ENCODE data around the gene IGF2BP3.
"Not testable (repeated sequence)": the region's sequence is repeated elsewhere in the genome, so short reads cannot be mapped to it uniquely, and the experiment has no call there.

The IGF2BP3 gene

DNA sequence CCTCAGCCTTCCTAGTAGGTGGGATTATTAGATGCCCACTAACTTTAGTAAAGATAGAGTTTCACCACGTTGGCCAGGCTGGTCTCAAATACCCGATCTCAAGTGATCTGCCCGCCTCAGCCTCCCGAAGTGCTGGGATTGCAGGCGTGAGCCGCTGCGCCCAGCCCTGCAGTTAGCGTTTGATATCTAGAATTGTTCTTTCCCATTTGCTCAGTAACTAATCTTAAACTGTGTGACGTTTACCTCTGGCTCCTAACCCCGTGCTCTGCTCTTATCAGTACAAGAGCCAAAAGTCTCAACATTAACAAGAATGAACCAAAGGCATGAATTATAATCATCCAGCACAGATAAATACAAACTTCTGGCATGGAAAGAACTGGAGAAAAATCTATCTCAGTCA lies 47.4 kb downstream of the IGF2BP3 start:
- no peak for DNase-seq (ENCODE audit: low read depth in 2 of 2)

DNA sequence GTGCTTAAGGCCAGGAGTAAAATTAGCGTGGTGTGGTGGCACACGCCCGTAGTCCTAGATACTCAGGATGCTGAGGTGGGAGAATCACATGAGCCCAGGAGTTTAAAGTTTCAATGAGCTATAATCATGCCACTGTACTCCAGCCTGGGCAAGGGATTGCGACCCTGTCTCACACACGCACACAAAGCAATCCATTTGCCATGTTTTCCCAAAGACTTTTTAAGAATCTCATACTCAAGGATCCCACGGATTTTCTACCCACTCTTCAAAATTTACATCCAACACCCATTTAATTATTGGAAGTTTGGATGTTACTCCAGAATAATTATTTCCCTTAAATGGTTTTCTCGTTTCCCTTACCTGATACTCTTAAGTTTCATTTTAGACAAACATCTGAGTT lies 47.9 kb downstream of the IGF2BP3 start:
- DNase-seq (ENCODE audit: low read depth in 2 of 2): no peak

DNA sequence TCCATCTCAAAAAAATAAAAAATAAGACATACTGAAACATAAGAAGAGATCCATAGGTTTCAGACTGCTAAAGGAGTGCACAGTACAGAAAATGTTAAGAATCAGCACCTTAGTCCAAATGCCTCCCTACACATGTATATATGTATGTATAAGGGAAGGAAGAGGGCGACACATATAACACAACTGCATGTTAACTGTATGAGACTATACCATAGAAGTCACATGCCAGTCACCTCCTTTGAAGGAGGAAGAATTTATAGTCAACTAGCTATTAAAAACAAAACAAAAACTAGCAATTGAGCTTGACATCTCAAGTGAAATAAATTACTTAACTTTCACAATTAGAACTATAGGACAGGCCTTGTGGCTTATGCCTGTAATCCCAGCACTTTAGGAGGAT lies 50.4 kb downstream of the IGF2BP3 start:
- DNase-seq (ENCODE audit: low read depth in 2 of 2): no peak

DNA sequence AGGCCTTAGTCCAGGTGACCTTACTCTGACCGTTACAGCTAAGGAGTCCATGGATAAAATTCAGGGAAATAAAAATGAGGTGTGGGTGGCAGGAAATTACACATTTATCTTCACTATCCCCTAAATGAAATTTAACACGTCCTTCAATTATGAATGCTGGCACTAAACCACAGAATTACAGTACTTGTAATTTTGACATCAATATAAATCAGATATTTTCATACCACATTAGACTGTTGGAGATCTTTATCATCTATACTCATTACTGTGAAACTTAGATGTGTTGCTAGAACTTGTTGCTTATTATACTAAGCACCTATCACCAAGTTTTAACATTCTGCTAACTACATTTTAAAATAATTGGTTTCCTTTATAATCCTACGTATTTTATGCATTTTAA lies 51.1 kb downstream of the IGF2BP3 start:
- no peak for DNase-seq (ENCODE audit: low read depth in 2 of 2)

DNA sequence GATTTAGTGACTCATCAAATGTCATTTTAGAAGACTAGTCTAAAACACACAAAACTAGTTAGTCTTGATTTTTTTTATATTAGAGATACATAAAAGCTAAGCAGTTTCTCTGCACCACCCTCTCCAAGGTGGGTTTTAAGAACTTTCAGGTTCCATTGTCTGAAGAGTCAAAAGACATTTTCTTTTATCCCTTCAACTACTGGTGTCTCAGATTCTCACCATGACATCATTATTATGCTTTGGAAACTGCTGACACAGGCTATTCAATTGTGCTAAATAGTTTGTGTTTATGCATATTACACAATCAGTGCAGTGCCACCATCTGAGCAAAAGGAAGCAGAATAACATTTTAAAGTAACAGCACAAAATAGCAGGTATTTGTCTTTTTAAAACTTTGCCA lies 52.2 kb downstream of the IGF2BP3 start:
- DNase-seq (ENCODE audit: low read depth in 2 of 2): no peak

DNA sequence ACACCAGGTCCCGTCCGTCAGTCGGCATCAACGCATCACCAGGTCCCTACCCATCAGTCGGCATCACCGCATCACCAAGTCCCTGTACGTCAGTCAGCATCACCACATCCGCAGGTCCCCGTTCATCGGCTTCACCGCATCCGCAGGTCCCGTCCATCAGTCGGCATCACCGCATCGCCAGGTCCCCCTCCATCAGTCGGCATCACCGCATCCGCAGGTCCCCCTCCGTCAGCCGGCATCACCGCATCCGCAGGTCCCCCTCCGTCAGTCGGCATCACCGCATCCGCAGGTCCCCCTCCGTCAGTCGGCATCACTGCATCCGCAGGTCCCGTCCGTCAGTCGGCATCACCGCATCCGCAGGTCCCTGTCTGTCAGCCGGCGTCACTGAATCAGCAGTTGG lies 55.1 kb downstream of the IGF2BP3 start:
- no peak for DNase-seq (ENCODE audit: low read depth in 2 of 2)

DNA sequence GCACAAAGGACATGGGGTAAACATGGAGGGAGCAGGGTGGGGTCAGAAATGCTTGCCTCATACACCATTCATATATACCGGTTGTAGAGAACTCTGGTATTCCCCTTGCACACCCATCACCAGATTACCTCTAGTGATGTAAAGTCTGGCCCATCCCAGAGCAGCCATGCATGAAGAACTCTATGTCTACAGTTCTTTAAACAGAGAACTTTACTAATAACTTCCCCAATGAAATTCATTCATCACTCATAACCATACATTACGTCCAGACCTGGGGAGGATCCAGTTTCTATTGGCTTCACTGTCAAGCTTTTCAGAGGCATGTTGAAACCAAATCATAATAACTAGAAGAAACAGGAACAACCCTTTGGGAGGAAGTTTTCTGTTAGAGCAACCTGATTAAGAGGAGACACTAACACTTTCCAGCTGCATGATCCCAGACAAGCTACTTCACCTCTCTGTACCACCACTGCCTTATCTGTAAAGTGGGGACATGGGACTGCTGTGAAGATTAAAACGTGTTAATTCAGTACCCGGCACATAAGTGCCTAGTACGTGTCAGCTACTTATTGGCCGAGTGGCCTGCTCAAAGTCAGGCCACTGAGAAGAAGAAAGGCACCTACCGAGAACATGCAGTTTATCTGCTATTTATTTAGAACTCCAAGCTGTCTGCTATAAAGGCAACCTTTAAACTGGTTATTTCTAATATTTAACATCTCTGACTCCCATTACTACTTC lies 59.7 kb downstream of the IGF2BP3 start:
- no peak for DNase-seq (ENCODE audit: low read depth in 2 of 2)

DNA sequence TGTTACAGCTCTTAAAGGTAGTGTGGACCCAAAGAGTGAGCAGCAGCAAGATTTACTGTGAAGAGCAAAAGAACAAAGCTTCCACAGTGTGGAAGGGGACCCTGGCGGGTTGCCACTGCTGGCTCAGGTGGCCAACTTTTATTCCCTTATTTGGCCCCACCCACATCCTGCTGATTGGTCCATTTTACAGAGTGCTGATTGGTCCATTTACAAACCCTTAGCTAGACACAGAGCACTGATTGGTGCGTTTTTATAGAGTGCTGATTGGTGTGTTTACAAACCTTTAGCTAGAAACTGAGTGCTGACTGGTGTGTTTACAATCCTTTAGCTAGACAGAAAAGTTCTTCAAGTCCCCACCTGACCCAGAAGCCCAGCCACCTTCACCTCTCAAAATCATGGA lies 63.7 kb downstream of the IGF2BP3 start:
- DNase-seq (ENCODE audit: low read depth in 2 of 2): not testable (repeated sequence)

DNA sequence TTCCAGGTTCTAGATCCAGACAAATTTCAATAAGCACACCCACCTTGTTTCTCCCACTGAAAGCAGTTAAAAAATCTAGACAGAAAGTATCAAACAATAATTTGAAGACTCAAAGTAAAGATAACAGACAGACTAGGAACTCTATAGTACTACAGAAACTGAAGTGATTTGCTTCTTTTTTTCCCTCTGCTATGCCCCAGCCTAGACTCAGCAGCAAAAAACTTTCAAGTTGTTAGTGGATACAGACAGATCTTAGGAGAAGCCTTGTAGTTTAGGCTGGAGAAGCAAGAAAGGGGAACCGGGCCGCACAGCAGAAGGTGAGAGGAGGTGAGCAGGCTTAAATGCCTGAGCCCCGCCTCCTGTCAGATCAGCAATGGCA lies 65.1 kb downstream of the IGF2BP3 start:
- DNase-seq (ENCODE audit: low read depth in 2 of 2): no peak

DNA sequence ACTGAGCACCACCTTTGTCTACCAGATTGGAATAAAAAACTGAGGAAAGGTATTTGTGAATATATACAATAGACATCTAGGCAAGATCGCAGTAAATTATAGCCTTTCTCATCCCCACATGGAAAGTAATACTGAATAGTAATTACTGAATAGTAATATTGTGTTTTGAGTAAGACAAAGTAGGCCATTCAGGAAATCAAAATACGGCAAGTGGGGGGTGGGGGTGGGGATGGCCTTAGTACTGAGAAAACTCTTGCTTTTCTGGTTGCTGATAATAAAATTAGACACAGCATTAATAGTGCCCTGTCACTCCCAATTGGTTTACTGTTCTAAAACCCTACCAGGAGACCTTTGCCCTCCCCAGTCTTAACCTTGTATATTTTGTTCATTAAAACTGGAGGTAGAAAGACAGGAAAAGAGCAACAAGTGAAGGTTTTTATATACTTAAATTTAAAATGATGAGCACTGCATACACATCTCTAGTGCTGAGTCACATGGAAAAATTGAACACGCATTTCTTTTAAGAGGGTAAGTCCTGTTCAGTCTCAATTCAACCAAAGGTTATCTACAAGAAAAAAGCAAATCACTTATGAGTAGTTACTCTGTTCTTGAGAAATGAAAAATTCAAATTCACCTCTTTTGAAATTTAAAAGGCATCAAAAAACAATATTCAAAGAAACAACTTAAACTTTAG lies 65.6 kb downstream of the IGF2BP3 start:
- no peak for DNase-seq (ENCODE audit: low read depth in 2 of 2)

DNA sequence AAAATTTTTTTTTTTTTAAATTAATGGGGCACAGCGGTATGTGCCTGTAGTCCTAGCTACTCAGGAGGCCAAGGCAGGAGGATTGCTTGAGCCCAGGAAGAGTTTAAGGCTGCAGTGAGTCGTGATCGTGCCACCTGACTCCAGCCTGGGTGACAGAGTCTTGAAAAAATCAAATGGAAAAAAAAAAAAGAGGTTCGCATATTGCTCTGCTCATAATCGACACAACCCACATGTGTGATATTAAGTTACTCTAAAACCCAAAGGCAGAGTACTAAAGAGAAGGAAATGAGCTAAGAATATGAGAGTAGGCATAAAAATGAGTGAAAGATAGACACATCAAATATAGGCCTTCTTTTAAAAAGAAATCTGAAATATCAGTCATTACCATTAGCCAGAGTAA lies 66.3 kb downstream of the IGF2BP3 start:
- DNase-seq (ENCODE audit: low read depth in 2 of 2): no peak

DNA sequence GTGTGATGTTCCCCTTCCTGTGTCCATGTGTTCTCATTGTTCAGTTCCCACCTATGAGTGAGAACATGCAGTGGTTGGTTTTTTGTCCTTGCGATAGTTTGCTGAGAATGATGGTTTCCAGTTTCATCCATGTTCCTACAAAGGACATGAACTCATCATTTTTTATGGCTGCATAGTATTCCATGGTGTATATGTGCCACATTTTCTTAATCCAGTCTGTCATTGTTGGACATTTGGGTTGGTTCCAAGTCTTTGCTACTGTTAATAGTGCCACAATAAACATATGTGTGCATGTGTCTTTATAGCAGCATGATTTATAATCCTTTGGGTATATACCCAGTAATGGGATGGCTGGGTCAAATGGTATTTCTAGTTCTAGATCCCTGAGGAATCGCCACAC lies 72.2 kb downstream of the IGF2BP3 start:
- not testable (repeated sequence) for DNase-seq (ENCODE audit: low read depth in 2 of 2)

DNA sequence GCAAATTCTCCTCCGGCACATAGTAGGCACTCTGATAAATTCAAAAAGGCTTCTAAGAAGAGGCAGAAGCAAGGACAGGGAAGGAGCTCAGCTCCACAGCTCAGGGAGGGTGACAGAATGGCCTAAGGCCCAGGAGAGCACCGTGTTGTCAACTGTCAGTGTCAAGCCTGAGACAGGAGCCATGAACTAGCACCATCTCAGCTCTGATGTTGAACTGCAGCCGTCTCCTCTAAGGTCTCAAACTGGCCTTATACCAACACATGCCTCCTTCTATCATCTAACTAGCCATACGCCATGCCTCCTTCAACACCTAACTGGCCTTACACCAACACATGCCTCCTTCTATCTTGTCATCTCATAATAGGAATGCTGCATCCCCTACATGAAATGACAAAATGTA lies 73.0 kb downstream of the IGF2BP3 start:
- no peak for DNase-seq (ENCODE audit: low read depth in 2 of 2)

DNA sequence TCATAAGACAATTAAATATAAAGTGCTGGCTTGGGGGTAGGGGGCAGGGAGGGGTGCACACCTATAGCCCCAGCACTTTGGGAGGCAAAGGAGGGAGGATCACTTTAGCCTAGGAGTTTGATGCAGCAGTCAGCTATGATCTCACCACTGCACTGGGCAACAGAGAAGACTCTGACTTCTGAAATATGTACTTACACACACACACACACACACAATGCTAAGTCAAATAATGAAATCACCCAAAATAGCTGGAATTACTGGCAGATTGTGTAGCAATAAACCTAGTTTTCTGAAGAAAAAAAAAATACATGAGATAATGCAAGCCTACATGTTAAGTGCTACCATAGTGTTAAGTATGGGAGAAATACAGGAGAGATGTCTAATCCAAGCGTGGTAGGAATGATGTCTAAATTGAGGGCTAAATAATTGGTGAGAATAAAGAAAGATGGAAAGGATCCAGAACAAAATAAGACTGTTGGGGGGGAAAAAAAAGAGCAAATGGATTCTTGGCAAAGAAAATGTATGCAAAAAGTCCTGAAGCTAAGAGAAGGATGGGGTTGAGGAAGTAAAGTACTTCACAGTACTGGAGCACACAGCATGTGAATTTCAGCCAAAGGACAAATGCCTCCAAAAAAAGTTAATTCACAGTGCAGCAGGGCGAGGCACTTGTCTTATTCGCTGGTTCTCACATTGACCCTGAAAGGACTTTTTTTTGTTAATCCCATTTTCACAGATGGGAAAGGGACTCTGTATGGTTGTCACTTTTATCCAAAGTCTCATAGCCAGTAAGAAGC lies 73.9 kb downstream of the IGF2BP3 start:
- no peak for DNase-seq (ENCODE audit: low read depth in 2 of 2)

DNA sequence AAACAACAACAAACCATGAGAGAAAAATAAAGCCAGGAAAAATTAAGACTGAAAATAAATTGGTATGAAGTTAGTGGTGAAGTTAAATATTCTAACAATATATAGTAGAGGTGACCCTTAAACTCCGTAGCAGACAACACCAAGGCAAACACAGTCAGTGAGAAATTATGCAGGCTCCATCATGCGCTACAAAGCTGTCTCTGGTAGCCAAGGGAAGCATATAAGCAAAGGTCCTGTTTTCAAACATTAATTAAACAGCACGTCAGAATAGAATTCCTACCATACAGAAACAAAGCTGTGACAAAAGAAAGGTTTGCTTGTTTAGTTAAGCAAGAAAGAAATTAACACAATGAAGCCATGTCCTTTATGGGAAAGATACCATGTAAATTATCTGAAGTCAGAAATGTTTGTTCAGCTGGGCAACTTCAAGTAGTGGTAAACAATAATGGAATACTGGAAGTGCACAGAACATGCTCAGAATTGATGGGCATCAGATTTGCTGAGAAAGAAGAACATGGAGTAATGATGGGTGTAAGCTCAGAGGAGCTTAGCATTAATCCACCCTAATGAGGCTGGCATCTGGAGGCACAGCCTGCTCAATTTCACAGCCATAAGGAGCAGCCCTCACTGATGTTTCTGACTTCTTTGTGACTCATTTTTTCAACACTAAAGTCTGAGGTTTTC lies 75.7 kb downstream of the IGF2BP3 start:
- no peak for DNase-seq (ENCODE audit: low read depth in 2 of 2)

DNA sequence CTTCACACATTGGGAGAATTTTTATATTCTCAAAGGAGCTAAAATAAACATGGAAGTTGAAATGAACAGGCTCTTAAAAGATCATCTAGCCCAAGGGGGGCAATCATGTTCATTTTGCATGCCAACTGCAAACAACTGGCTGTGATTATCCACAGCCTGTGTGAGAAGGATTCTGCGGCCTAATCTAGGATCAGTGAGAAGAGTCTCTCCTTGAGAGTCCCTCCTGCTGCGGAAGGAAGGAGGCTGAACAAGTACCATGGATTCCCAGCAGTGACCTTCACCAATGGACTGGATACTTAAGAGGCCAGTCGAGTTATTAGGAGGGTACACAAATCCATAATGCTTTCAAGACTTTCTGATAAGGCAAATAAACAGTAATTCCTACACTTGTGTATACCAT lies 76.7 kb downstream of the IGF2BP3 start:
- no peak for DNase-seq (ENCODE audit: low read depth in 2 of 2)

DNA sequence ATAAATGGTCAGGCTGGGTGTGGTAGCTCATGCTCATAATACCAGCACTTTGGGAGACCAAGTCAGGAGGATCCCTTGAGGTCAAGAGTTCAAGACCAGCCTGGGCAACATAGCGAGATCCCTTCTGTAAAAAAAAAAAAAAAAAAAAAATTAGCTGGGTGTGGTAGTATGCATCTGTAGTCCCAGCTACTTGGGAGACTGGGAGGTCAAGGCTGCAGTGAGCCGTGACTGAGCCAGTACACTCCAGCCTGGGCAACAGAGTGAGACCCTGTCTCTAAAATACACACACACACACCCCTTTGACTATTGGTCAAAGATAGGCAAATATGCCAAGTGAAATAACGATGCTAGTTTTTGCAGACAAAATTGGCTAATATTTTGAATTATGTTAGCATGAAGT lies 80.6 kb downstream of the IGF2BP3 start:
- DNase-seq (ENCODE audit: low read depth in 2 of 2): no peak

DNA sequence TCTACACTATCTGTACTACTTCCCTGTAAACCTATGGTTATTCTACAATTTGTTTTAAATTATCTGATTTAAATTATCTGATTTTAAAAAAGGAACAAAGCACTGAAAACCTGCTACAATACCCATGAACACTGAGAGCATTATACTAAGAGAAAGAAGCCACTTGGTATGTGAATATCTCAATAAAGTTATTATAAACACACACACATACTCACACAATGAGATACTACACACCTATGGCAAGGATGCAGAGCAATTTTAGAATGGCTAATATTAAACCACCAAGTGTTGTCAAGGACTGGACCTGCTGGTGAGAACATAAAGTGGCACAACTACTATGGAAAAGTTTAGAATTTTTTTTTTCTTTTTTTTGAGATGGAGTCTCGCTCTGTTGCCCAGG lies 82.7 kb downstream of the IGF2BP3 start:
- no peak for DNase-seq (ENCODE audit: low read depth in 2 of 2)

DNA sequence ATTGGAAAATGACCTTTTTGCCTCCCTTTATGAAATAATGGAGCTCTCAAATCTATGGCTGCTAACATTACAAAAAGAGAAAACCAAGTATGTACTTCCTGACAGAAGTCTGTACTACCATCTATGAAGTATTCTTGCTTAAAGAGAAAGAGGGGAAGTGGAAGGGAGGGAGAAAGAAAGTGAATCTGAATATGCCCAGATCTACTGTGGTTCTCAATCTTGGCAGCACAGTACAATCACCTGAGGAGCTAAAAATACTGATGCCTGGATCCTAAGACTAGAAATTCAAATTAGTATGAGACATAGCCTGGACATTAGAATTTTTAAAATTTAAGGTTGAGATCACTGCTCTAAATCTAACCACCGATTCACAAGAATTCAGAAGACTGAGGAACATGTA lies 85.2 kb downstream of the IGF2BP3 start:
- DNase-seq (ENCODE audit: low read depth in 2 of 2): no peak

DNA sequence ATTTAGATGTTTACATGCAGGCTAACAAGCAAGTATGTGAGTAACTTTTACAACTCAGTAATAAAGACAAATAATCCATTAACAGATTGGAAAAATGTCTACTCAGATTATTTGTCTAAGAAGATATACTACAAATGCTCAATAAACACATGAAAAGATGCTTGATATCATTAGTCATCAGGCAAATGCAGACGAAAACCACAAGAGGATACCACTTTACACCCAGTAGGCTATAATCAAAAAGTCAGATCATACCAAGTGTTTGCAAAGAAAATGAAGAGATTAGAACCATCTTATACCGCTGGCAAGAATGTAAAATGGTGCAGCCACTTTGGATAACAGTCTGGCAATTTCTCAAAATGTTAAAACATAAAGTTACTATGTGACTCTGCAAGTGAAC lies 87.1 kb downstream of the IGF2BP3 start:
- DNase-seq (ENCODE audit: low read depth in 2 of 2): no peak

DNA sequence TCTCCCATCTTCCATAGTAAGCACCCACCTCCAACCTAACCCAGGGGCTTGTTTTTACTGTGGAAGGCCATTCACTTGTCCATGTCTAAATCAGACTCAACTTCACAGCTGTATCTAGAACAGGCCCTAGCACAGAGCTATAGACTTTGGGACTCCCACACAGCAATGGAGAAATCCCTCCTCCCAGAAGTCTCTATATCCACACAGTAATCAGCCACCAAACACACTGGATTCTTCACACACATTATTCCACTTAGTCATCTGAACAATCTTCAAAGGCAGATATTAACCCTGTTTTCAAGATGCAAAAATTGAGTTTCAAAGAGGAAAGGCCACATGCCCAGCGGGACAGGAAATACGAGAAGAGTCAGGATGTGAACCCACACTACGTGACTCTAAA lies 89.3 kb downstream of the IGF2BP3 start:
- no peak for DNase-seq (ENCODE audit: low read depth in 2 of 2)

DNA sequence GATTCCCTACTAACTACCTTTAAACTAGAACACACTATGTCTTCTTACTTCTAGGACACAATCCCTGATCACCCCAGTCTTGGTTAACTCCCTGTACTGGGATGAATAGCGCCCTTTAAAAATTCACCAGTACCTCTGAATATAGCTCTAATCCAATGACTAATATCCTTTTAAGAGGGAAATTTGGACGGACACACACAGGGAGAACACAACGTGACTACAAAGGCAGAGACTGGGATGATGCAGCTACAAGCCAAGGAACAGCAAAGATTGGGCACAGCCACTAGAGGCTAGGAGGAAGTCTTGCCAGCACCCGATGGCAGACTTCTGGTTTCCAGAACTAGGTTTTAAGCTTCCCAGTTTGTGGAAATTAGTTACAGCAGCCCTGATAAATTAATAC lies 89.7 kb downstream of the IGF2BP3 start:
- DNase-seq (ENCODE audit: low read depth in 2 of 2): no peak

Data from stimulated activated CD8-positive, alpha-beta memory T cell treated with anti-CD3 and anti-CD28 coated beads, Interleukin-7, amount 100 ng/mL, for 1 hour (primary cell).